HG02798 (cell line): ENCODE data around the gene AHI1.
"Not testable (repeated sequence)": the region's sequence is repeated elsewhere in the genome, so short reads cannot be mapped to it uniquely, and the experiment has no call there.

ENCODE experiments used
- ATAC-seq: cut with Tn5 transposase; IDR thresholded peaks from one replicate; pipeline ENCODE4 v1.9.1; 2021; ENCODE audit warnings: mild to moderate bottlenecking; ENCODE audit not compliant: unreplicated experiment, poor library complexity

Gene AHI1

GRCh38 chr6:135346747-135347146, 150.8 kb downstream of the AHI1 start:
- ATAC-seq, result no peak

DNA sequence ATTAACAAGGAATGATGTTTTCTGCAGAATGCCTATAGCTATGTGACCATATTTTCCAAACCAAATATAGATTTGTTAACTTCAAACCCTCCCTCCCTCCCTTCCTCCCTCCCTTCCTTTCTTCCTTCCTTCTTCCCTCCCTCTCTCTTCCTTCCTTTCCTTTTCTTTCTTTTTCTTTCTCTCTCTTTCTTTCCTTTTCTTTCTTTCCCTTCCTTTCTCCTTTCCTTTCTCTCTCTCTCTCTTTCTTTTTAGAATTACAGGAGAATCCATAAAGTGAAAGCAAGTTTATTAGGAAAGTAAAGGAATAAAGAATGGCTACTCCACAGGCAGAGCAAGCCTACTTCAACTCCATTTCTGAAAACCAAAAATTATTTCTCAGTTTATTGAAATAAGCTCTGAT, 153.0 kb downstream of the AHI1 start:
- no peak for ATAC-seq

DNA sequence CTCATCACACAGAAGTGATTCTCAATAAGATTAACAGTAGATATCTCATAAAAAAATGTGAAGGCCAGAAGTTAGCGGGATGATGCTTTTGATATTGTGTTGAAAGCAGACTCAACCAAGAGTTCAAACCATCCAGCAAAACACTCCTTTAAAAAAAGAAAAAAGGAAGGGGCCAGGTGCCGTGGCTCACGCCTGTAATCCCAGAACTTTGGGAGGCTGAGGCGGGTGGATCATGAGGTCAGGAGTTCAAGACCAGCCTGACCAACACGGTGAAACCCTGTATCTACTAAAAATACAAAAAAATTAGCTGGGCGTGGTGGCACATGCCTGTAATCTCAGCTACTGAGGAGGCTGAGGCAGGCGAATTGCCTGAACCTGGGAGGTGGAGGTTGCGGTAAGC, 157.6 kb downstream of the AHI1 start:
- ATAC-seq, result not testable (repeated sequence)

DNA sequence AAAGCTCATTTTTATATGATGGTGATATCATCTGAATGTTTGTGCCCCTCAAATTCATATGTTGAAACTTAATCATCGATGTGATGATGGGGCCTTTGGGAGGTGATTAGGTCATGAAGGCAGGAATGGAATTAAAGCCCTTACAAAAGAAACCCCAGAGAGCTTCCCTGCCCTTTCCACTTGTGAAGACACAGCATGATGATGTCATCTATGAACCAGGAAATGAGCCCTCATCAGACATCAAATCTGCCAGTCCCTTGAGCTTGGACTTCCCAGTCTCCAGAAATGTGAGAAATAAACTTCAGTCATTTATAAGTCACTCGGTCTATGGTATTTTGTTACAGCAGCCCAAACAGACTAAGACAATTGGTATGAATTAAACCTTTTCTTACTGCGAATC, 163.4 kb downstream of the AHI1 start:
- ATAC-seq, result no peak

GRCh38 chr6:135331002-135331401, 166.5 kb downstream of the AHI1 start:
- ATAC-seq, result peak; percentile 31

GRCh38 chr6:135329851-135330803, 167.4 kb downstream of the AHI1 start:
- peak; percentile 93 for ATAC-seq

- no peak for ATAC-seq
These were observed 169.4 kb downstream of the AHI1 start for GRCh38 chr6:135328136-135328535.

DNA sequence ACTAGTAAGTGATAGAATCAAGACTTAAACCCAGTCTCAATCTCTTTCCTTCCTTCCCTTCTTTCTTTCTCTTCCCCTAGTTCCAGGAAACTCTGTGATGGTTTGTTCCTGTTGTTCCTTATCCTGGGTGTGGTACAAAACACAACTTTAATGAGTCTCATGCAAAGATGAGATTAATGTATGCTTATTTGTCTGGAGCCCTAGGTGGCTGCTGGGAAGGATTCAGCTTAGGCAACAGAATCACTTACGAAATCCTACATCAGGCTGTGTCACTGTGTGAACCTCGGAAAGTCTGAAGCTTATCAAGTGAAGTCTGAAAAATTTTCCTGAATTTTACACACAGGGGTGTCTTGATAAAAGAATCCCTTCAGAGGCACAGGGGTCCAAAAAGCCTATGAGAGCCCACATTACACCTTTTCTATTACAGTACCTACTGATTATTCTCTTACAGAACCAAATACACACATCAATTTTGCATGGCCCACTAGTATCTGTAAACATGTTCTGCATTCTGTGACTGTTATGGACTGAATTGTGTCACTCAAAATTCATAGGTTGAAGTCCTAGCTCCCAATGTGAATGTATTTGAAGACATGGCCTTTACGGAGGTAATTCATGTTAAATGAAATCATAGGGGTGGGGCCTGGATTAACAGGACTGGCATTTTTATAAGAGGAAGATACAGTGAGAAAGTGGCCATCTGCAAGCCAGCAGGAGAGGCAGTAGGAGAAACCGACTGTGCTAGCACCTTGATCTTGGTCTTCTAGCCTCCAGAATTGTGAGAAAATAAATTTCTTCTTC, 171.7 kb downstream of the AHI1 start:
- ATAC-seq, result no peak

GRCh38 chr6:135324531-135324930, 173.0 kb downstream of the AHI1 start:
- no peak for ATAC-seq

DNA sequence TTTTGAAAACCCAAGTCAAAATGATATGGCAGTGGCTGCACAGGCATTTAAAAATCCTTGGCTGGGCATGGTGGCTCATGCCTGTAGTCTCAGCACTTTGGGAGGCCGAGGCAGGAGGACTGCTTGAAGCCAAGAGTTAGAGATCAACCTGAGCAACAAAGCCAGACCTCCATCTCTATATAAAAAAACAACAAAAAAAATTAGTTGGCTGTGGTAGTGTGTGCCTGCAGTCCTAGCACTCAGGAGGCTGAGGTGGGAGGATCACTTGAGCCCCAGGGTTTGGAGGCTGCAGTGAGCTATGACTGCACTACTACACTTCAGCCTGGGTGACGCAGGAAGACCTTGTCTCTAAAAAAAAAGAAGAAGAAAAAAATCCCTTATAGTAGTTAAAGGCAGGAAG, 173.6 kb downstream of the AHI1 start:
- ATAC-seq, result no peak

GRCh38 chr6:135323202-135323668, 174.3 kb downstream of the AHI1 start:
- ATAC-seq, result peak; percentile 92

DNA sequence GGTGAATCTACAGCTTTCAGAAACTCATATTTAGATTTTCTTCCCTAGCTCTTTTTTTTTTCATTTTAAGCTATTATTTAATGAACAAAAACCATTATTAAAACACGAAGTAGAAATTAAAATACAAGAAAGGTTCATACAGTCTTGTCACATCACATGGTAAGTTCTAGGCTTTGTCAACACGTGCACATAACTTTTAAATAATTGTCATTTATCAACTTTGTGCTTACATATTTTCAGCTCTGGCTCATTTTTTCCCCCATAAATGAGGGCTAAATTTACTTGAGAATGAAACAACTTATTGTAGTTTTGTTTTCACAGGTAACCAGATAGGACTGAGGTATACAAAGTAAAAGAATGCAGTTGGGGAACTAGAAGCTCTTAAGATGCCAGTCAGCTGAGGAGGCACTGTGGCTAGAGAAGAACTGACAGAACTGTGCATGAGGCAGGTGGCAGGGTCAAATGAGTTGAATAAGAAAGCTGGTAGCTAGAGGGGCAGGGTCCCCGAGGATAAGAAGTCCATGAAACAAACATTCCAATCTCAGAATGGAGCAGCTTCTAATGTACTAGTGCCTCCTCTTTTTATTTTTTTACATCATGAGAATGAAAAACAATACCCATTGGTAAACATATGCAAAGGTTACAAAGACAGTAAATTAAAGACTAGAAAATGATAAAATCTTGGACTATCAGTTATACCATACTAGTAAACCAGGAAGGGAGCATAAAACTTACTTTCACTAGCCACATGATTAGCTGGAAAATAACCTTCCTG, 174.9 kb downstream of the AHI1 start:
- ATAC-seq, result peak; percentile 80

GRCh38 chr6:135320721-135321621, 176.6 kb downstream of the AHI1 start:
- no peak for ATAC-seq

GRCh38 chr6:135319819-135320218, 177.7 kb downstream of the AHI1 start:
- ATAC-seq, result no peak

GRCh38 chr6:135318738-135319469, 178.6 kb downstream of the AHI1 start:
- ATAC-seq, result no peak

DNA sequence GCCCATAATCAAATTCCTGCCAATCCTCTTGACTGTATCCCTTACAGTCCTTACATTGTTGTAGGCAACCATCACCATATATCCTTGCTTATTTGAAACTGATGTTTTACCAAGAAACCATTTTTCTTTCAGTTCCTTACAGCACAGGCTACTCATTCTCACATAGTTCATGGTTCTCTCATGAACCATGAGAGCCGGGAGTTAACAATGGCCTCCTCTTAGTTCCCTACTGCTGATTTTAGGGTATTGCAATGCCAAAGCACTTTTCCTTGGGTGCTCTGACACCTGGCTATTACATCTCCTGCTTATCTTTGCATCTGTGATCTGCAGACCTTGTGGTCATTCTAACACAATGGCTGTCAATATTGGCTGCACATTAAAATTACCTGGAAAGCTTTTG, 183.0 kb downstream of the AHI1 start:
- ATAC-seq, result no peak

DNA sequence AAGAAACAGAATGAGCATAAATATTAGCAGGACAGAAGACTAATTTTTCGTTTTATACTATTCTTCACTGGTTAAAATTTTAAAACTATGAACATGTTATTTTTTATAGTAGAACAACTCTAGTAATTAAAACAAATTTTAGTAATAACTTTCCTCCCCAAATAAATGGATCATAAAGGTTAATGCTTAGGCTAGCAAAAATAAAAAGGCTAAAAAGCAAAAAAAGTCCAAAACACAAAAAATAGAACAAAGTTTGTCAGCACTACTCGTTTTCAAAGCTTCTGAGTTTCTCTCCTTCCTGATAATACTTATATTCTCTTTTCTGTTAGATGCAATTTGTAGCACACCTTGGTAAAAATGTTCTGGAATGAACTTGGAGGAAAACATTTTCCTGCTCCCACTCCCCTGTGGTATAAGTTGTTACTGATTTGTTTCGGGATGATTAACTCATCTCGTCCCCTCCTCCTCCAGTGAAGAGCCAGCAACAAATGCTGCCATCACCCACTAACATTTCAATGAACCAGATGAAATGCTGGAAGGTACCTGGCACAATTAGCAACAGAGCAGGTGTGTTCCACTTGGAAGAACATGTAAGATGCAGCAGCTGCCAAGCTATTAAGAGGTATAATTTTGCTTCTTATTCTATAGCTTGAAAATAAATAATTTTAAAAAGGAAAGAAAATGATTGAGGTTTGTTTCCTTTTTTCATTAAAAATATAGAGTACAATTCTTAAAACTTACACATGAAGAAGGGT, 185.9 kb downstream of the AHI1 start:
- no peak for ATAC-seq

DNA sequence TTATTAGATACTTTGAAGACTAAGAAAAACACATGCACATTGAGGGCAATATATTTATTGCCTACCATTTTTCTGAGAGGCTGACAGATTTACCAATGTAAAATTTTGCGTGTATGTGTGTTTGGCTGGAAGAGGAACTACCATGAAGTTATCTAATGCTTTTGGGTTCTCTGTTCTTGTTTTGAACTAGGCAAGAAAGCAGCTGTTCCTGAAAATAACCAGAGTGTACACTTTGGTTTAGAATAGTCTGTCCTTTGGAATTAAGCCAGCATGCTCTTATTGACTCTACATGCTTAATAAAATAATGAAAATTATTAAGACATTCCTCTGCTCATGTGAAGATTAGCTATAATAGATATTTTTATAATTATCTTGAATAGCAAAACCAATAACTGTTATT, 187.2 kb downstream of the AHI1 start:
- no peak for ATAC-seq
